Thyroid gland (tissue), 4 donors: ENCODE results near the gene DCST1. TPM values are rescaled to one million over a fixed set of nuclear protein-coding genes. Genes with fewer than 3 reads are reported as not detected.
A peak's percentile ranks its signal among the peaks of the same experiment; 100 is the strongest.

Experiments used
- DNase-seq, 2 donors: peaks; one replicate each; pipeline ENCODE4 v3.0.0-alpha.2; 2019
- H3K27ac ChIP-seq, 3 donors: fragments of 200-600 bp; sonication (generic); 1 replicate in 2 of 3; 2 replicates in 1 of 3; pipeline ENCODE4 v1.5.1; 2016 to 2019; ENCODE audit warnings: mild to moderate bottlenecking in 1 of 3, moderate library complexity in 1 of 3
- H3K27me3 ChIP-seq: fragments of 200-600 bp; sonication (generic); one replicate; pipeline ENCODE4 v1.5.1; 2019
- H3K36me3 ChIP-seq, 2 donors: fragments of 200-600 bp; sonication (generic); one replicate each; pipeline ENCODE4 v1.5.1; 2016 to 2019
- H3K4me1 ChIP-seq, 2 donors: fragments of 200-600 bp; sonication (generic); one replicate each; pipeline ENCODE4 v1.5.1; 2017 to 2019
- H3K4me3 ChIP-seq, 3 donors: fragments of 200-600 bp; sonication (generic); replicated peaks in 1 of 3; 1 replicate in 2 of 3; 2 replicates in 1 of 3; pipeline ENCODE4 v1.5.1; 2016; ENCODE audit warnings: mild to moderate bottlenecking in 1 of 3
- H3K9me3 ChIP-seq: fragments of 200-600 bp; sonication (generic); one replicate; pipeline ENCODE4 v1.5.1; 2017
- POLR2A ChIP-seq, 2 donors: fragments of 450-650 bp; IDR thresholded peaks; one replicate each; pipeline ENCODE4 v1.6.1; 2017; ENCODE audit warnings: antibody characterized with exemption in 2 of 2, mild to moderate bottlenecking in 2 of 2, moderate library complexity in 1 of 2
- WGBS, 2 donors: methylation state at CpG; one replicate each; pipeline ENCODE4 v1.1.5; 2017; 5-methylcytosine and 5-hydroxymethylcytosine counted together
- intact Hi-C: fragments of 100-400 bp; cut with DNase I; formaldehyde crosslinking; loops from one replicate; pipeline ENCODE4 v1.15.1; 2023
- total RNA-seq, 4 donors: library from RNA; depleted of rRNA; stranded (reverse); fragments of >200 nt; gene quantifications; one replicate each; pipeline ENCODE4 v1.2.3, GENCODE V29; 2016
- TF ChIP-seq, protein P1 (sequence below), 6 experiments: fragments of 200-600 bp in 3 of 6; fragments of 450-650 bp in 3 of 6; sonication (generic) in 3 of 6; IDR thresholded peaks; one replicate each; pipeline ENCODE4 v1.5.1; 2016 to 2019; ENCODE audit warnings: antibody characterized with exemption in 6 of 6, mild to moderate bottlenecking in 2 of 6, inconsistent platforms in 1 of 6, moderate library complexity in 1 of 6

The DCST1 gene
- total RNA-seq, 4 donors from 2014 or later, result 0.24 TPM; not detected in 3

DNA sequence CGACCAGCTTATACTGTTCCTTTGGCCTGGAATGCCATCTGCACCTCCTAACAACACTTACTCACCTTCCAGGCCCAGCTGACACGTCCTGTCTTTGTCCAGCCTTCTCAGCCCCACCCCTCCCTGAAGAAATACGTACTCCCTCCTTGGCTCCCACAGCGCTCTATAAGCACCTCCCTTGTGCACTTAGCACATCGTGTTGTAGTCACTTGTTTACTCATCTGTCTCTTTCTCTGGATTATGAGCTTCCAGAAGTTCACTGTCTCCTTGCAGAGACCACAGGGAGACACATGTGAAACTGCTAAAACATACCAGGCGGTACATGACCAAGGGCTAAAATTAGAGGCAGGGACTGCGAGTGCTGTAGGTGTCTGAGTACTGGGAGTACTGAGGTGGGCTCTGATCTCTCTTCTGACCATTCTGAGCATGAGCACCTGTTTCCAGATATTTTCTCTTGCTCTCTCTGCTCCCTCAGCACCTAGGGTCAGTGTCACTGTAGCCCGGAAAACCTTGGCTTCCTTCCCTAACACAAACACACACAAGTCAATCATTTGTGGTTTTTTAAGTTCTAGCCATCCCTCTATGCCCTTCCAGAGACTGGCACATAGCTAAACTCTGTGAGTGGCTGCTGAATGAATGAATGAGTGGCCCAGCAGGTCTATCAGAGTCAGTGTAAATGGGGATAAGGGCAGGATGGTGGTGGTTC, 5.1 kb downstream of the DCST1 start:
- intact Hi-C loops, result no loop called here
- no peak overlapping the region for H3K27ac ChIP-seq
- no peak overlapping the region for H3K4me3 ChIP-seq
- 49 to 57% methylated on average over 8 of the region's 8 CpGs for WGBS, 2 donors
- no peaks in the 10 kb centered on the region for H3K9me3 ChIP-seq
- no peaks in the 10 kb centered on the region for H3K27me3 ChIP-seq
- no peak for TF ChIP-seq POLR2A (IDR thresholded peaks at IDR 0.05)
- TF ChIP-seq, protein P1, sequence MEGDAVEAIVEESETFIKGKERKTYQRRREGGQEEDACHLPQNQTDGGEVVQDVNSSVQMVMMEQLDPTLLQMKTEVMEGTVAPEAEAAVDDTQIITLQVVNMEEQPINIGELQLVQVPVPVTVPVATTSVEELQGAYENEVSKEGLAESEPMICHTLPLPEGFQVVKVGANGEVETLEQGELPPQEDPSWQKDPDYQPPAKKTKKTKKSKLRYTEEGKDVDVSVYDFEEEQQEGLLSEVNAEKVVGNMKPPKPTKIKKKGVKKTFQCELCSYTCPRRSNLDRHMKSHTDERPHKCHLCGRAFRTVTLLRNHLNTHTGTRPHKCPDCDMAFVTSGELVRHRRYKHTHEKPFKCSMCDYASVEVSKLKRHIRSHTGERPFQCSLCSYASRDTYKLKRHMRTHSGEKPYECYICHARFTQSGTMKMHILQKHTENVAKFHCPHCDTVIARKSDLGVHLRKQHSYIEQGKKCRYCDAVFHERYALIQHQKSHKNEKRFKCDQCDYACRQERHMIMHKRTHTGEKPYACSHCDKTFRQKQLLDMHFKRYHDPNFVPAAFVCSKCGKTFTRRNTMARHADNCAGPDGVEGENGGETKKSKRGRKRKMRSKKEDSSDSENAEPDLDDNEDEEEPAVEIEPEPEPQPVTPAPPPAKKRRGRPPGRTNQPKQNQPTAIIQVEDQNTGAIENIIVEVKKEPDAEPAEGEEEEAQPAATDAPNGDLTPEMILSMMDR (IDR thresholded peaks at IDR 0.05), result no peak
- no peaks in the 10 kb centered on the region for H3K36me3 ChIP-seq
- peak; percentile 48 to 56 for DNase-seq
- peaks cover 0 to 18% of the 10 kb centered on the region in 2 donors for H3K4me1 ChIP-seq

DNA sequence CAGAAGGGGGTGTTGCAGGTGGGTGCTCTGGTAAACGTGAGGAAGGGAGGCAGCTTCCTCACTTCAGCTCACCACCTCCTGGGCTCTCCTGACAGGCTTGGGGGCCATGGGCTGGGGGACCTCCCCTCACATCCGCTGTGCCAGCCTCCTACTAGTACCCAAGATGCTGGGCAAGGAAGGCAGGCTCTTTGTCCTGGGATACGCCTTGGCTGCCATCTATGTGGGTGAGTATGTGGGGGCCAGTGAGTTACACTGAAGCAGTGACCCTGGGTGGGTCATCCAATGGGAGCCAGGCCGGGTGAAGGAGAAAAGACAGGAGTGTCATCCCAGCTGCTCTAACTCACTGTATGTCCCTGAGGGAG, 5.7 kb downstream of the DCST1 start:
- DNase-seq, result no peak
- intact Hi-C loops, result no loop called here
- no peak for TF ChIP-seq POLR2A (IDR thresholded peaks at IDR 0.05)
- TF ChIP-seq, protein P1 (IDR thresholded peaks at IDR 0.05), result no peak

DNA sequence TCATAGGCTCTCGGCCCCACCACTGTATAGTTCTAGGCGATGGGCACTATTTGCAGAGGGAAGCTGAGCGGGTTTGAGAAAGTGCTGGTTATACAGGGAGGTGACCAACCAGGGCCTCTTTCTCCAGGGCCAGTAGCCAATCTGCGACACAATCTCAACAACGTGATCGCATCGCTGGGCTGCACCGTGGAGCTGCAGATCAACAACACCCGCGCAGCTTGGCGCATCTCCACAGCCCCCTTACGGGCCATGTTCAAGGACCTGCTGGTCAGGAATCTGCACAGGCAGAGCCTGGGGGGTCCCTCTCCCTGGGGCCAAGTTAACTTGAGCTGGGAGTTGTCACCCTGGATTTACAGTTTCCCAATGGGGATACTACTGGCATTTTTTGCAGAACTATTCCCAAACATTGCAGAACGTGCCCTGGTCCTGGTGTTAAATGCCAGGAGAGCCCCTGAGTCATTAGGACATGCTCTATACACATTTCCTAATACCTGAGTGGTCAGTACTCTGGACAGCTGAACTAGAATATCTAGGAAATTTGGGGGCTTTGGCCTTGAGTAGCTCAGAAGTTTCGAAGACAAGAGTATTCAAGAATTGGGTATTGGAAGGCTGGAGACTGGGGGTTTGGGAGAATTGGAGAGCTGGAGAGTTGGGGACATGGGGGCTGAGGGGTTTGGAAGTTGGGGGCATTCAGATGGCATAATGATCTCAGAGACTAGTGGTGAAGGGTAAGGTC, 6.9 kb downstream of the DCST1 start:
- TF ChIP-seq, protein P1 (IDR thresholded peaks at IDR 0.05), result no peak
- no peak for TF ChIP-seq POLR2A (IDR thresholded peaks at IDR 0.05)
- H3K4me1 ChIP-seq, result peaks cover 0 to 28% of the 10 kb centered on the region in 2 donors
- 63 to 75% methylated on average over 13 to 14 of the region's 14 CpGs for WGBS, 2 donors
- intact Hi-C loops, result no loop called here
- H3K36me3 ChIP-seq, result no peaks in the 10 kb centered on the region
- H3K9me3 ChIP-seq, result no peaks in the 10 kb centered on the region
- no peak overlapping the region for H3K4me3 ChIP-seq
- no peaks in the 10 kb centered on the region for H3K27me3 ChIP-seq
- peak; percentile 44 to 56 for DNase-seq
- no peak overlapping the region for H3K27ac ChIP-seq

More for the DNA sequence above, 5.7 kb downstream of the DCST1 start:
- Histone ChIP-seq H3K4me1 (peaks cover 0 to 18% of the 10 kb centered on the region in 2 donors), H3K9me3 (no peaks in the 10 kb centered on the region), H3K36me3 (no peaks in the 10 kb centered on the region), H3K27ac (no peak overlapping the region), H3K27me3 (no peaks in the 10 kb centered on the region), H3K4me3 (no peak overlapping the region)
- 77 to 78% methylated on average over 2 to 3 of the region's 4 CpGs for WGBS, 2 donors

DNA sequence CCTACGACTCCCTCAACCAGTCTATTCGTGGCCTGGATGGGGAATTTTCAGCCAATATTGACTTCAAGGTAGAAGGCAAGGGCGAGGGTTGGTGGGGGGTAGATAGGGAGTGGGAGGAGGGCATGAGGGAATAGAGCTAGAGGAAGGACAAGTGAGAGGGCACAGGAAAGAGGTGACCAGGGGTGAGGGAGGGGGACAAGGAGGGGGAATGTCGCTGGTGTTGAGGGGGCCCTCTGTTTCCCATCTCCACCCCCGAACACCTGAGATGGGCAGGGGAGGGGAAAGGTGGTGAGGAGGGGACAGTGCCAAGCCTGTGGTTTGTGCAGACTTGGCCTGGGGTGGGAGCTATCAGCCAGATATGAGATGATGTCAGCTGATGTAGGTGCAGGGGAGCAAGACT, 9.2 kb downstream of the DCST1 start:
- Histone ChIP-seq H3K27ac (no peak overlapping the region), H3K4me3 (no peak overlapping the region), H3K36me3 (no peaks in the 10 kb centered on the region), H3K27me3 (no peaks in the 10 kb centered on the region), H3K9me3 (no peaks in the 10 kb centered on the region), H3K4me1 (peaks cover 0 to 26% of the 10 kb centered on the region in 2 donors)
- intact Hi-C loops, result no loop called here
- no peak for TF ChIP-seq POLR2A (IDR thresholded peaks at IDR 0.05)
- TF ChIP-seq, protein P1 (IDR thresholded peaks at IDR 0.05), result no peak
- 84 to 90% methylated on average over 5 of the region's 5 CpGs for WGBS, 2 donors
- no peak for DNase-seq

DNA sequence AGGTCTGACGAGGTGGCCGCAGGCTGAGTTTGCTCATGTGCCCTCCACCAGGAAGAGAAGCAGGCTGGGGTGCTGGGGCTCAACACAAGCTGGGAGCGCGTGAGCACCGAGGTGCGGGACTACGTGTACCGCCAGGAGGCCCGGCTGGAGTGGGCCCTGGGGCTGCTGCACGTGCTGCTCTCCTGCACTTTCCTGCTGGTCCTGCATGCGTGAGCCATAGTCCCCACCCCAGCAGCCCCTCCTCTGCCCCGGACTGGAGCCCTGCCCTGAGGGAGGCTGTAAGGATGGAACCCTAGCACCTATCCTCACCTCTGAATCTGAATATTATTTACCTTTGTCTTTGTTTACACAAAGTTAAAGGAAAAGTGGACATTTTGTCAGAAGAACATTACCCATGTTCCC, 9.7 kb downstream of the DCST1 start:
- peaks cover 0 to 21% of the 10 kb centered on the region in 2 donors for H3K4me1 ChIP-seq
- TF ChIP-seq POLR2A (IDR thresholded peaks at IDR 0.05), result no peak
- TF ChIP-seq, protein P1 (IDR thresholded peaks at IDR 0.05), result no peak
- intact Hi-C loops, result no loop called here
- WGBS, 2 donors, result 78 to 82% methylated on average over 4 to 11 of the region's 12 CpGs
- H3K27ac ChIP-seq, result no peak overlapping the region
- H3K27me3 ChIP-seq, result no peaks in the 10 kb centered on the region
- no peaks in the 10 kb centered on the region for H3K9me3 ChIP-seq
- H3K36me3 ChIP-seq, result no peaks in the 10 kb centered on the region
- no peak overlapping the region for H3K4me3 ChIP-seq
- no peak for DNase-seq
